Activated T-cell treated with anti-CD3 and anti-CD28 coated beads for 4 hours (primary cell): ENCODE results near the gene CCDC192.
"Not testable (repeated sequence)": the region's sequence is repeated elsewhere in the genome, so short reads cannot be mapped to it uniquely, and the experiment has no call there.

Experiments
- DNase-seq: peaks from one replicate; pipeline ENCODE4 v3.0.0-alpha.2; 2020

CCDC192 gene, protein sequence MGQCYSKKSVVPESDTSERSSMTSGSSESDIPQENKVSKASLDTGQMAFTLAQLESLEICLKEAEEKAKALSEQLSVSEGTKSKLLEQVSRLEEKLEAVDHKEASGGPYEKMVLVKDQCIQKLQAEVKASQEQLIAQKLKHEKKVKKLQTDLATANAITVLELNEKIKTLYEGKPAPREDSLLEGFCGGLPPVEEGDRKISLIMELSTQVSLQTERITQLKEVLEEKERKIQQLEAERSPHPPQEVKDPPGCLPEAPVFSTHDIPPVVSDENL

DNA sequence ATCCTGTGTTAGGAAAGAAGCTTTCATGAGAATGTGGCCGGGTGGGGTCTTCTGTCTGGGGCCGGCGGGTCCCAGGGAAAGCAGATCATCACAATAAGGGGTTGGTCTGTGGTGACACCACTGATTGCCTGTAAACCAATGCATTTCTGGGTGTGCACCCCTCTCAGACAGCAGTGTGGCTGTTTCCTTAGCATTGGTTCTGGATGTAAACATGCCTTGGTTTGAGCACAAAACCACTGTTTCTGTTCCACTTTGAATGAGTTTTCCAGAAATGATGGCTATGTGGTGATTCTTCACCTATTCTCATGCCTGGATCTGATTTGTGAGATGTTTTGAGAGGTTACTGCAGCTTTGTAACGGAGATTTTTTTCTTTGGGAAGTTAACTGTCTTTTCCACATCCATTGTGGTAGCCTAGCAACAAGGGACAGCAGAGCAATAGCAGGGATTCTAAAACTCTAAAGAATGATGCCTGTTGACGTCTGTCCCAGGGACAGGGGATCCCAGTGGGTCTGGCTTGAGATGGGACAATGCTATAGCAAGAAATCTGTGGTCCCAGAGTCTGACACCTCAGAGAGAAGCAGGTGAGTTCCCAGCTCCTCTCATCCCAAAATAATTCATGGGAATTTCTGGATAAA lies at the start of gene CCDC192:
Gene CCDC192 (plus strand): TSS at position 466 of the 636 bp plus-strand sequence. CDS start 55 bp downstream, at position 521.
- no peak for DNase-seq

- no peak for DNase-seq
Measured at GRCh38 chr5:127656825-127657224, 46.4 kb upstream of the CCDC192 start.

GRCh38 chr5:127660047-127660733 lies 43.0 kb upstream of the CCDC192 start:
- no peak for DNase-seq

- DNase-seq, result no peak
Measured at GRCh38 chr5:127664093-127664492, 39.1 kb upstream of the CCDC192 start.

- no peak for DNase-seq
Measured at GRCh38 chr5:127665641-127666040, 37.5 kb upstream of the CCDC192 start.

GRCh38 chr5:127666043-127666716 lies 37.0 kb upstream of the CCDC192 start:
- no peak for DNase-seq

GRCh38 chr5:127667926-127668325 lies 35.3 kb upstream of the CCDC192 start:
- DNase-seq, result no peak

DNA sequence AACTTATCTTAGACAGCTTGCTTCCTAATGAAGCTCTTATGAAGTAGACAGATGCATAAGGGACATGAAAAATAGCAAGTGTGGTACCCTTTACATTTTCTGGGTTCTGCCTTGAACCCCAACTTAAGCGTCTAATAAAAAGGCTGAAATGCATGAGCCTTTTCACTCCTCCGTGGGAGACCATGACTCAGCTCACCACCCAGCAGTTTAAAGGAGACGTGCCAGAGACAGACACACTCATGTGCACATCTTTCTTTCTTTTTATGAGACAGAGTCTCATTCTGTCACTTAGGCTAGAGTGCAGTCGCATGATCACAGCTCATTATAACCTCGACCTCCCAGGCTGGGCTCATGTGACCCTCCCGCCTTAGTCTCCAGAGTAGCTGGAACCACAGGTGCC lies 32.0 kb upstream of the CCDC192 start:
- no peak for DNase-seq

DNA sequence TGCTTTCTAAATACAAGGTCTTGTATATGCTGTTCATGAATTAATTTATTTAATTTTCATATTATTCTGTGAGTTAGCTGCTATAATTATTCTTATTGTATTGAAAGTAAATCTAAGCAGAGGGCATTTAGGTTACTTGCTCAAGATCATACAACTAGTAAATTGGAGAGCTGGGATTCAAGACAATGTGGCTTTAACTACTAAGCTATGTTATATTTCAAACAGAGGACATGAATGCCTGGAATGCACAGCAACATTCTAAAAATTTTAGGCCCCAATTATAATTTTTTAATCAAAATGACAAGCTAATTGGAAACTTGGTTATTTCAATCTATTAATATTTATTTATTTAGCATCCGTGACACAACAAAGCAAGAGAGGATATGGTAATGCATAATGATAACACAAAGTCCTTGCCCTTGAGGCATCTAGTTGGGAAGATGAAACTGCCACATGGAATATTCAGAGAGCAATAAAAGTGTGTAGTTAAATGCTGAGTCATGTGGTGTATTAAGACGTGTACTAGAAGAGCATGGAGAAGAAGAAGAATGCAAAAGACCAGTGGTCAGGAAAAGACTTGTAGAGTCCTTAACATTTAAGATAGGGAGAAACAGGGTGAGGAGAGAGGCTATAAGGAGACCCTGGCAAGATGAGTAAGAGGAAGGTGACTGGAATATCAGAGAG lies 29.9 kb upstream of the CCDC192 start:
- DNase-seq, result no peak

DNA sequence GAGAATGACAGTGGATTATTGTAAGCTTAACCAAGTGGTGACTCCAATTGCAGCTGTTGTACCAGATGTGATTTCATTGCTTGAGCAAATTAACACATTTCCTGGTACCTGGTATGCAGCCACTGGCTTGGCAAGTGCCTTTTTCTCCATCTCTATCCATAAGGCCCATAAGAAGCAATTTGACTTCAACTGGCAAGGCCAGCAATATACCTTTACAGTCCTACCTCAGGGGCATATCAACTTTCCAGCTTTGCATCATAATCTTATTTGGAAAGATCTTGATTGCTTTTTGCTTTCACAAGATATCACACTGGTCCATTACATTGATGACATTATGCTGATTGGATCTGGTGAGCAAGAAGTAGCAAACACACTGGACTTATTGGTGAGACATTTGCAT lies 26.2 kb upstream of the CCDC192 start:
- not testable (repeated sequence) for DNase-seq

DNA sequence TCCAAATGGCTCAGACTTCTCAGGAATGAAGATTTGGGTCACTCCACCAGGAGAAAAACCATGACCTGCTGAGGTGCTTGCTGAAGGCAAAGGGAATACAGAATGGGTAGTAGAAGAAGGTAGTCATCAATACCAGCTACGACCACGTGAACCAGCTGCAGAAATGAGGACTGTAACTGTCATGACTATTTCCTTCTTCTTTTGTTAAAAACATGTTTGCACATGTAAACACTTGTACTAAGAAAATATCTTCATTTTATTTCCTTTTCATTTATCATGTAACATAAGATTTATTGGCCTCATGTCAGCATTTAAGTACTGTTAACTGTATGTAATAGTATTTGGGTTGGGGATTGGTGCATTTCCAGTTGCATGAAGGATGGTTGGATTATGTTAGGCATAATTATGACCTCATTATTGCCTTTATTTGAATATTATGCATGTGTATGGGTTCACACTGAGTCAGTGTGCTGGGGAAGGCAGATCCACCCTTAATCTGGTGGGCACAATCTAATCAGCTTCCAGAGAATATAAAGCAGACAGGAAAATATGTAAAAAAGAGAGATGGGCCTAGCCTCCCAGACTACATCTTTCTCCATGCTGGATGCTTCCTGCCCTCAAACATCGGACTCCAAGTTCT lies 23.4 kb upstream of the CCDC192 start:
- DNase-seq, result not testable (repeated sequence)

DNA sequence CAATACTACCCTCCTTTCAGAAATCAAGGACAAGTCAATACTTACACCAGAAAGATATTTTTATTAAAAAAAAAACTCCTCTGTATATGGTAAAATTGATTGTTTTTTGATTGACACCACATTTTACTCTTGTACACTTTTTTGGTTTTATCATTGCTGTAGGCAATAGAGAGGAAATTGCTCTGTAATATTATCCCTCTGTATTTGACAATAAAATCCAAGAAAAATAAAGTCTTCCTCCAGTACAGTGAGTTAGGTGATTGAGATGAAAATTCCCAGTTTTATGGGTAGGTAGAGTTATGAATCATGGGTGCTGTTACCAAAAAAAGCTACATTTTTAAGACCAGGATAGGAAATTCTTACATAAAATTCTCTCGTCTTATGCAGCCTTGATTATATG lies 22.6 kb upstream of the CCDC192 start:
- DNase-seq, result no peak

DNA sequence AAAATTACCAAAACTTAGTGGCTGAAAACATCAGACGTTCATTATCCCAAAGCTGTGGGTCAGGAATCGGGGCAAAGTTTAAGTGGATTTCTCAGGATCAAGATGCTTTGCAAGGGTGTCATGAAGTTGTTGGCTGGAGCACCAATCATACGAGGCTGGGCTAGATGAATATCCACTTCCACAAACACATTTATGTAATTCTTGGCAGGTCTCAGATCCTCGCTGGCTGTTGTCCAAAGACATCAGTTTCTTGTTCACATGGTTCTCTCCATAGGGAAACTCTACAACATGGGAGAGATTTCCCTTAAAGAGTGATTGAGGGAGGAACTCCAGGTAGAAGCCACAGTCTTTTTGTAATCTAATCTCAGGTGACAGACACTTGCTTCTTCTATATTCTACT lies 20.2 kb upstream of the CCDC192 start:
- no peak for DNase-seq

GRCh38 chr5:127684726-127685467 lies 18.3 kb upstream of the CCDC192 start:
- no peak for DNase-seq

- no peak for DNase-seq
Measured at GRCh38 chr5:127685662-127686061, 17.5 kb upstream of the CCDC192 start.

- no peak for DNase-seq
Measured at GRCh38 chr5:127686424-127686823, 16.8 kb upstream of the CCDC192 start.

DNA sequence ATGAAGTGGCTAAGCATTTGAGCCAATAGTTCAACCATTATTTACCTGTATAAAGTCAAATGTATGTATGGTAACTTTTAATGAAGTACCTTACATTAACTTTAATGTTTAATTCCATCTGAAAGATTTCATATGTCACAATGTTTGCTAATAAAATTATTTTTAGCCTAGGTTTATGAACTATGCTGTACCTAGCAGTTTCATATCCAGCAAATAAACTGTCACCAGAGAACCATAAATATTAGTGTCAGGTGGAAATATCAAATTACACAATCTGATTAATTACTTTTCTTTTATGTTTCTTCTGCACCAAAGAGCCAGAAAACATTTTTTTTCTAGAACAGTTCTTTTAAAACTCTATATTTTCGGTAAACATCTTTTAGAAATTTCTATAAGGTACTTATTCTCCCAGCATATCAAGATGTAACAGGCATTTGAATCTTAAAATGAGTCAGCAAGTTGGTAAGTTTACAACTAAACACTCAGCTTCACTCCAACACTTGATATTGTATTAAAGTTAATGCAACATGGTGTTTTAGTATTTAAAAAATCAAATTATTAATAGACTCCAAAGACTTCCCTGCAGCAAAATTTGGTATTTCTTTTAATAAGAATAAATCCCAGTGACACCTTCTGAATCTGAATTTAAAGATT lies 8.5 kb upstream of the CCDC192 start:
- DNase-seq, result no peak

- DNase-seq, result no peak
Measured at GRCh38 chr5:127695346-127695745, 7.8 kb upstream of the CCDC192 start.

DNA sequence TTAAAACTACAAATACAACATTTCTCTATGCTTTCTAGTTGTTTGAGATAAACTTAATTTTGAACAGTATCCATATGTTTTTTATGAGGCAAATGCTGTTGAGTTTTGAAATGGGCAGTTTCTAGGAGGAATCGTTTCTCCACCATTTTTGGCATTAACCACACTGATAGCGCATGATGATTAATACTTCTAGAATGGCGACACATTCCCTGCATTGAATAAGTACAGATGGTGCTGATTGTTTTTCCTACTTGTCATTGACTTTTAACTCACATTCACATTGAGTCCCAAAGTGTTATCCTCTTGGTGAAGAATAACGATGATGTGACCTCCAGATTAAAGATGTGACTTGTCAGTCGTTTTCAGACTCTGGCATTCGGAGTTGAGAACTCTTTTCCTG lies 6.5 kb upstream of the CCDC192 start:
- DNase-seq, result no peak

- DNase-seq, result no peak
Measured at GRCh38 chr5:127697894-127698600, 5.1 kb upstream of the CCDC192 start.
